GM12878 (cell line): ENCODE measurements around the gene NXN. TPM values are rescaled to one million over a fixed set of nuclear protein-coding genes. Genes with fewer than 3 reads are reported as not detected.

ENCODE experiments used
- ATF3 ChIP-seq: IDR thresholded peaks from 2 replicates; pipeline ENCODE4 v1.6.1; 2011; ENCODE audit warnings: low read depth, mild to moderate bottlenecking, low read length, moderate library complexity, borderline replicate concordance; ENCODE audit errors: extremely low read depth
- CEBPB ChIP-seq, 2 experiments: fragments of 150-350 bp in 1 of 2; IDR thresholded peaks; 2 replicates each; pipeline ENCODE4 v1.6.1; 2012 to 2014; ENCODE audit warnings: low read depth in 2 of 2, low read length in 2 of 2, borderline replicate concordance in 1 of 2, inconsistent platforms in 1 of 2
- CHD2 ChIP-seq: IDR thresholded peaks from 2 replicates; pipeline ENCODE4 v1.6.1; 2011; ENCODE audit warnings: low read depth, low read length, improper control_type of control experiment, borderline replicate concordance
- CREB1 ChIP-seq: IDR thresholded peaks from 2 replicates; pipeline ENCODE4 v1.6.1; 2012; ENCODE audit warnings: low read depth, mild to moderate bottlenecking, inconsistent platforms
- EGR1 ChIP-seq, 2 experiments: IDR thresholded peaks; 1 replicate in 1 of 2; 2 replicates in 1 of 2; pipeline ENCODE4 v1.6.1; 2011 to 2012; ENCODE audit warnings: low read depth in 2 of 2, low read length in 2 of 2, borderline replicate concordance in 1 of 2, mild to moderate bottlenecking in 1 of 2, moderate library complexity in 1 of 2
- FOXM1 ChIP-seq: IDR thresholded peaks from 2 replicates; pipeline ENCODE4 v1.6.1; 2012; ENCODE audit warnings: low read depth, mild to moderate bottlenecking, inconsistent platforms, low read length, moderate library complexity
- GABPA ChIP-seq: IDR thresholded peaks from 2 replicates; pipeline ENCODE4 v1.6.1; 2014; ENCODE audit warnings: antibody characterized with exemption, low read depth, mild to moderate bottlenecking, inconsistent platforms
- HSF1 ChIP-seq: fragments of 150-350 bp; IDR thresholded peaks from 2 replicates; pipeline ENCODE4 v1.6.1; 2014; ENCODE audit warnings: mild to moderate bottlenecking, low read depth, low read length
- IRF4 ChIP-seq: IDR thresholded peaks from 2 replicates; pipeline ENCODE4 v1.6.1; 2011; ENCODE audit warnings: low read depth, low read length
- KLF5 ChIP-seq: fragments of 450-650 bp; IDR thresholded peaks from 2 replicates; pipeline ENCODE4 v1.6.1; 2014; ENCODE audit warnings: mild to moderate bottlenecking; ENCODE audit not compliant: partially characterized antibody
- MAX ChIP-seq: IDR thresholded peaks from 2 replicates; pipeline ENCODE4 v1.6.1; 2012; ENCODE audit warnings: low read depth, low read length, improper control_type of control experiment
- NFIC ChIP-seq: IDR thresholded peaks from 2 replicates; pipeline ENCODE4 v1.6.1; 2012; ENCODE audit warnings: low read depth, mild to moderate bottlenecking, inconsistent platforms, low read length, moderate library complexity
- POLR2A ChIP-seq: IDR thresholded peaks from 2 replicates; pipeline ENCODE4 v1.6.1; 2011; ENCODE audit warnings: low read depth, mild to moderate bottlenecking, low read length
- POLR2AphosphoS5 ChIP-seq: IDR thresholded peaks from 2 replicates; pipeline ENCODE4 v1.6.1; 2011; ENCODE audit warnings: mild to moderate bottlenecking, low read length, inconsistent platforms
- RCOR1 ChIP-seq: conservative IDR thresholded peaks from 2 replicates; pipeline ENCODE4 v1.6.1; 2012; ENCODE audit warnings: low read depth, low read length, improper control_type of control experiment
- SMARCA5 ChIP-seq: fragments of 450-650 bp; IDR thresholded peaks from 2 replicates; pipeline ENCODE4 v1.6.1; 2017; ENCODE audit warnings: mild to moderate bottlenecking
- STAT1 ChIP-seq: fragments of 450-650 bp; conservative IDR thresholded peaks from 2 replicates; pipeline ENCODE4 v1.6.1; 2014; ENCODE audit warnings: antibody characterized with exemption, mild to moderate bottlenecking
- SUPT20H ChIP-seq: IDR thresholded peaks from 2 replicates; pipeline ENCODE4 v1.6.1; 2011; ENCODE audit warnings: low read depth, mild to moderate bottlenecking, low read length, moderate library complexity, borderline replicate concordance; ENCODE audit not compliant: control insufficient read depth
- SUZ12 ChIP-seq: fragments of 200-600 bp; sonication (generic); IDR thresholded peaks from one replicate; pipeline ENCODE4 v1.6.1; 2018; ENCODE audit warnings: antibody characterized with exemption, mild to moderate bottlenecking; ENCODE audit not compliant: unreplicated experiment
- ZNF274 ChIP-seq: IDR thresholded peaks from one replicate; pipeline ENCODE4 v1.8.0; 2011; ENCODE audit not compliant: insufficient read length, insufficient read depth
- ZNF622 ChIP-seq: fragments of 450-650 bp; IDR thresholded peaks from 2 replicates; pipeline ENCODE4 v1.6.1; 2017; ENCODE audit warnings: mild to moderate bottlenecking, inconsistent platforms
- ZSCAN29 ChIP-seq: fragments of 450-650 bp; IDR thresholded peaks from 2 replicates; pipeline ENCODE4 v1.6.1; 2017; ENCODE audit warnings: mild to moderate bottlenecking, moderate library complexity
- polyA plus RNA-seq, 11 experiments: library from polyadenylated mRNA; depleted of rRNA in 4 of 11; unstranded in 6 of 11; stranded (reverse) in 5 of 11; fragments of >200 nt; fragmentation: Nextera tagmentation in 4 of 11; fragmentation: Illumina TruSeq in 1 of 11; extraction: Ambion mirVana in 4 of 11; extraction: Trizol in 1 of 11; gene quantifications; 1 replicate in 1 of 11; 2 replicates in 10 of 11; pipeline versions ENCODE4 v1.2.1 to v1.2.3, GENCODE V29; 2011 to 2016; ENCODE audit warnings: inconsistent platforms in 2 of 11, missing spikeins in 2 of 11, low read depth in 1 of 11
- total RNA-seq, 4 experiments: library from RNA; depleted of rRNA in 3 of 4; stranded (reverse); fragments of >200 nt in 3 of 4; fragmentation: Illumina TruSeq in 1 of 4; extraction: Trizol in 1 of 4; gene quantifications; 2 replicates each; pipeline versions ENCODE4 v1.2.1 to v1.2.3, GENCODE V29; 2013 to 2021
- TF ChIP-seq, protein P1 (sequence below): IDR thresholded peaks from 2 replicates; pipeline ENCODE4 v1.6.1; 2012; ENCODE audit warnings: improper control_type of control experiment, low read depth, low read length; ENCODE audit not compliant: insufficient replicate concordance
- TF ChIP-seq, protein P2 (sequence below): IDR thresholded peaks from 2 replicates; pipeline ENCODE4 v1.6.1; 2012; ENCODE audit warnings: low read depth, low read length, improper control_type of control experiment

NXN gene
- total and polyA plus RNA-seq, 10 of the 15 experiments (the other 5 are each of a cell fraction or from before 2014, with no cell fraction given) = 0.04 to 1.2 (median 0.30) TPM

DNA sequence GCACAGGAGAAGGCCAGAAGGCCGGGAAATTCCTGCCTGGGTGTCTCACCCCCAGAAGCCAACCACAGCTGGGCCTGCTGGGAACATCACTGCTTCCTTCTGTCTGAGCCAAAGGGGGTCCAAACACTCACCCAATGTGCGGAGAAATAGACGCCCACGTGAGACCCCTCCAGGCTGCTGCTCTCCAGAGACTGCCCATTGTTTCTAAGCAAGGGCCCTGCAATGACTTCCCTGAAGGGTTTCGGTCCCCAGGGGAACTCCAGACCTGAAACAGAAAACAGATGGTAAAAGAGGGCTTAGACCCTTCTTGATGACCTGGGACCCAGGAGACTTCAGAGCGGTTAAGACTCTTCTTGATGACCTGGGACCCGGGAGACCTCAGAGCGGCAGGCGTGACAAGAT is 156.1 kb downstream of the NXN start (continued):
- TF ChIP-seq POLR2A = no peak
- TF ChIP-seq IRF4 = no peak
- 0 out of 3 replicates have a peak, but pooled peaks of 1 of the 2 experiments have one; percentile 6 for TF ChIP-seq EGR1 (IDR thresholded peaks at IDR 0.05; ENCODE audit: borderline replicate concordance in 1 of 2, low read depth in 2 of 2, low read length in 2 of 2)
- no peak for TF ChIP-seq GABPA
- TF ChIP-seq, protein P1, sequence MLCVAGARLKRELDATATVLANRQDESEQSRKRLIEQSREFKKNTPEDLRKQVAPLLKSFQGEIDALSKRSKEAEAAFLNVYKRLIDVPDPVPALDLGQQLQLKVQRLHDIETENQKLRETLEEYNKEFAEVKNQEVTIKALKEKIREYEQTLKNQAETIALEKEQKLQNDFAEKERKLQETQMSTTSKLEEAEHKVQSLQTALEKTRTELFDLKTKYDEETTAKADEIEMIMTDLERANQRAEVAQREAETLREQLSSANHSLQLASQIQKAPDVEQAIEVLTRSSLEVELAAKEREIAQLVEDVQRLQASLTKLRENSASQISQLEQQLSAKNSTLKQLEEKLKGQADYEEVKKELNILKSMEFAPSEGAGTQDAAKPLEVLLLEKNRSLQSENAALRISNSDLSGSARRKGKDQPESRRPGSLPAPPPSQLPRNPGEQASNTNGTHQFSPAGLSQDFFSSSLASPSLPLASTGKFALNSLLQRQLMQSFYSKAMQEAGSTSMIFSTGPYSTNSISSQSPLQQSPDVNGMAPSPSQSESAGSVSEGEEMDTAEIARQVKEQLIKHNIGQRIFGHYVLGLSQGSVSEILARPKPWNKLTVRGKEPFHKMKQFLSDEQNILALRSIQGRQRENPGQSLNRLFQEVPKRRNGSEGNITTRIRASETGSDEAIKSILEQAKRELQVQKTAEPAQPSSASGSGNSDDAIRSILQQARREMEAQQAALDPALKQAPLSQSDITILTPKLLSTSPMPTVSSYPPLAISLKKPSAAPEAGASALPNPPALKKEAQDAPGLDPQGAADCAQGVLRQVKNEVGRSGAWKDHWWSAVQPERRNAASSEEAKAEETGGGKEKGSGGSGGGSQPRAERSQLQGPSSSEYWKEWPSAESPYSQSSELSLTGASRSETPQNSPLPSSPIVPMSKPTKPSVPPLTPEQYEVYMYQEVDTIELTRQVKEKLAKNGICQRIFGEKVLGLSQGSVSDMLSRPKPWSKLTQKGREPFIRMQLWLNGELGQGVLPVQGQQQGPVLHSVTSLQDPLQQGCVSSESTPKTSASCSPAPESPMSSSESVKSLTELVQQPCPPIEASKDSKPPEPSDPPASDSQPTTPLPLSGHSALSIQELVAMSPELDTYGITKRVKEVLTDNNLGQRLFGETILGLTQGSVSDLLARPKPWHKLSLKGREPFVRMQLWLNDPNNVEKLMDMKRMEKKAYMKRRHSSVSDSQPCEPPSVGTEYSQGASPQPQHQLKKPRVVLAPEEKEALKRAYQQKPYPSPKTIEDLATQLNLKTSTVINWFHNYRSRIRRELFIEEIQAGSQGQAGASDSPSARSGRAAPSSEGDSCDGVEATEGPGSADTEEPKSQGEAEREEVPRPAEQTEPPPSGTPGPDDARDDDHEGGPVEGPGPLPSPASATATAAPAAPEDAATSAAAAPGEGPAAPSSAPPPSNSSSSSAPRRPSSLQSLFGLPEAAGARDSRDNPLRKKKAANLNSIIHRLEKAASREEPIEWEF = no peak
- no peak for TF ChIP-seq NFIC
- no peak for TF ChIP-seq SMARCA5
- TF ChIP-seq POLR2AphosphoS5 = no peak
- TF ChIP-seq, protein P2, sequence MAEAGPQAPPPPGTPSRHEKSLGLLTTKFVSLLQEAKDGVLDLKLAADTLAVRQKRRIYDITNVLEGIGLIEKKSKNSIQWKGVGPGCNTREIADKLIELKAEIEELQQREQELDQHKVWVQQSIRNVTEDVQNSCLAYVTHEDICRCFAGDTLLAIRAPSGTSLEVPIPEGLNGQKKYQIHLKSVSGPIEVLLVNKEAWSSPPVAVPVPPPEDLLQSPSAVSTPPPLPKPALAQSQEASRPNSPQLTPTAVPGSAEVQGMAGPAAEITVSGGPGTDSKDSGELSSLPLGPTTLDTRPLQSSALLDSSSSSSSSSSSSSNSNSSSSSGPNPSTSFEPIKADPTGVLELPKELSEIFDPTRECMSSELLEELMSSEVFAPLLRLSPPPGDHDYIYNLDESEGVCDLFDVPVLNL = no peak
- TF ChIP-seq SUPT20H = no peak
- TF ChIP-seq ZSCAN29 = no peak
- TF ChIP-seq ZNF622 = no peak
- TF ChIP-seq CEBPB (IDR thresholded peaks at IDR 0.05; ENCODE audit: borderline replicate concordance in 1 of 2, low read depth in 2 of 2, low read length in 2 of 2) = no peak
- TF ChIP-seq ZNF274 = no peak
- TF ChIP-seq HSF1 = no peak
- TF ChIP-seq STAT1 = no peak
- no peak for TF ChIP-seq RCOR1
- TF ChIP-seq MAX = no peak
- no peak for TF ChIP-seq CHD2
- no peak for TF ChIP-seq SUZ12
- no peak for TF ChIP-seq FOXM1
- no peak for TF ChIP-seq ATF3
- peak; percentile 67 for TF ChIP-seq CREB1
- TF ChIP-seq KLF5 = no peak
